T-helper 2 cell treated with Interferon-gamma antibody and Interleukin-4, amounts not matched to agents 100 ng/mL and 5 ng/mL, for 36 hours (primary cell): Measurements from ENCODE around the gene BTG4. TPM values are rescaled to one million over a fixed set of nuclear protein-coding genes. Genes with fewer than 3 reads are reported as not detected.

Experiments
- intact Hi-C: fragments of 100-400 bp; cut with micrococcal nuclease; formaldehyde crosslinking; loops from one replicate; pipeline ENCODE4 v1.15.1; 2023
- total RNA-seq: library from RNA; stranded (reverse); gene quantifications from 2 replicates; pipeline ENCODE4 v1.2.3, GENCODE V29; 2022

Gene BTG4
- total RNA-seq = not detected in 2 replicates

GRCh38 chr11:111512296-111513239, at the start of gene BTG4:
TSS of gene BTG4 (minus strand) at chr11:111512386. CDS start at chr11:111498776, 13,610 bp downstream.
- intact Hi-C loops = no loop called here

- intact Hi-C loops = no loop called here
These were observed 49.7 kb upstream of the BTG4 start for GRCh38 chr11:111561791-111562325.

- intact Hi-C loops = no loop called here
These were observed 49.1 kb upstream of the BTG4 start for GRCh38 chr11:111561306-111561705.

- intact Hi-C loops = no loop called here
These were observed 48.6 kb upstream of the BTG4 start for GRCh38 chr11:111560800-111561199.

- intact Hi-C loops = no loop called here
These were observed 47.7 kb upstream of the BTG4 start for GRCh38 chr11:111559800-111560464.

GRCh38 chr11:111557425-111558111, 45.4 kb upstream of the BTG4 start:
- intact Hi-C loops = no loop called here

GRCh38 chr11:111555255-111555654, 43.1 kb upstream of the BTG4 start:
- intact Hi-C loops = no loop called here

GRCh38 chr11:111554532-111554931, 42.3 kb upstream of the BTG4 start:
- intact Hi-C loops = no loop called here

- intact Hi-C loops = no loop called here
These were observed 38.1 kb upstream of the BTG4 start for GRCh38 chr11:111550258-111550657.

GRCh38 chr11:111549869-111550203, 37.6 kb upstream of the BTG4 start:
- intact Hi-C loops = no loop called here

GRCh38 chr11:111549196-111549868, 37.1 kb upstream of the BTG4 start:
- intact Hi-C loops = no loop called here

- intact Hi-C loops = no loop called here
These were observed 36.3 kb upstream of the BTG4 start for GRCh38 chr11:111548525-111548924.

GRCh38 chr11:111542606-111543275, 30.6 kb upstream of the BTG4 start:
- intact Hi-C loops = no loop called here

- intact Hi-C loops = loop anchor here (1.0 kb wide), 1 partner anchor 225 kb away; the partner anchor contains the start of gene PPP2R1B
These were observed 29.3 kb upstream of the BTG4 start for GRCh38 chr11:111541254-111542061.

- intact Hi-C loops = loop anchor here (1.0 kb wide), 1 partner anchor 225 kb away; the partner anchor contains the start of gene PPP2R1B
These were observed 28.7 kb upstream of the BTG4 start for GRCh38 chr11:111540937-111541253.

- intact Hi-C loops = no loop called here
These were observed 28.1 kb upstream of the BTG4 start, which contains the start of gene LAYN for GRCh38 chr11:111540114-111540936. TSS of gene LAYN (plus strand) at chr11:111540720. CDS start at chr11:111540844, 124 bp downstream.

GRCh38 chr11:111539426-111540113, 27.4 kb upstream of the BTG4 start:
- intact Hi-C loops = loop anchor here (10.0 kb wide), 1 partner anchor 85 kb away; no protein-coding TSS in a partner anchor
